SJCRH30 (cell line): ENCODE data around the gene SGPP1. TPM values are rescaled to one million over a fixed set of nuclear protein-coding genes. Genes with fewer than 3 reads are reported as not detected.
A peak's percentile ranks its signal among the peaks of the same experiment; 100 is the strongest.
"Not testable (repeated sequence)": the region's sequence is repeated elsewhere in the genome, so short reads cannot be mapped to it uniquely, and the experiment has no call there.

Experiments
- DNase-seq, 2 experiments: peaks; one replicate each; pipeline ENCODE4 v3.0.0-alpha.2; 2015 to 2020
- H3K27ac ChIP-seq: fragments of 250-450 bp; sonication (Bioruptor Pico); 2 replicates; pipeline ENCODE4 v1.5.1; 2020; ENCODE audit warnings: mild to moderate bottlenecking, moderate library complexity
- H3K27me3 ChIP-seq: fragments of 250-450 bp; sonication (Bioruptor Pico); 2 replicates; pipeline ENCODE4 v1.5.1; 2020; ENCODE audit warnings: mild to moderate bottlenecking, moderate library complexity
- H3K36me3 ChIP-seq: fragments of 250-450 bp; sonication (Bioruptor Pico); 2 replicates; pipeline ENCODE4 v1.5.1; 2020; ENCODE audit warnings: mild to moderate bottlenecking, moderate library complexity
- H3K4me1 ChIP-seq: fragments of 250-450 bp; sonication (Bioruptor Pico); 2 replicates; pipeline ENCODE4 v1.5.1; 2020; ENCODE audit warnings: mild to moderate bottlenecking, moderate library complexity
- H3K4me3 ChIP-seq: fragments of 250-450 bp; sonication (Bioruptor Pico); 2 replicates; pipeline ENCODE4 v1.5.1; 2020; ENCODE audit warnings: mild to moderate bottlenecking, moderate library complexity
- H3K9me3 ChIP-seq: fragments of 250-450 bp; sonication (Bioruptor Pico); replicated peaks from 2 replicates; pipeline ENCODE4 v1.5.1; 2020; ENCODE audit warnings: mild to moderate bottlenecking, moderate library complexity
- total RNA-seq: library from RNA; depleted of rRNA; stranded (reverse); fragments of >200 nt; shearing (Covaris generic); gene quantifications from 2 replicates; pipeline ENCODE4 v1.2.3, GENCODE V29; 2014; rRNA removed

SGPP1 gene
- total RNA-seq, 1 experiment from 2014 or later, result 22.5 TPM

DNA sequence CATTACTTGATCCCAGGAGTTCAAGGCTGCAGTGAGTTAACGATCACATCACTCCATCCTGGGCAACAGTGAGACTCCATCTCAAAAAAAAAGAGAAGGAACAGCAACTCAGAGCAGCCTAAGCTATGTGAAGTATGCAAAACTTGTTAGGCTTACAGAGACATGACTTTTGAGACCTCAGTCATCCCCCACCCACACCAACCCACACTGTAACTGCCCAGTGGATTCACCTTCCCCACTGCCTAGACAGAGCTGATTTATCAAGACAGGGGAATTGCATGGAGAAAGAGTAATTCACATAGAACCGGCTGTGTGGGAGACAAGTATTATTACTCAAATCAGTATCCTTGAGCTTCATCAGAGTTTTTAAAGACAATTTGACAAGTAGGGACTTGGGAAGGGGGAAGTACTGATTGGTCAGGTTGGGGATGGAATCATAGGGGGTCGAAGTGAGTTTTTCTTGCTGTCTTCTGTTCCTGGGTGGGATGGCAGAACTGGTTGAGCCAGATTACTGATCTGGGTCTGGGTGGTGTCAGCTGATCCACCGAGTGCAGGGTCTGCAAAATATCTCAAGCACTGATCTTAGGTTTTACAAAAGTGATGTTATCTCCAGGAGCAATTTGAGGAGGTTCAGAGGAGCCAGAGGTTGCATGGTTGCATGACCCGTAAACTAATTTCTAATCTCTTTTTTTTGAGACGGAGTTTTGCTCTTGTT lies 80.0 kb downstream of the SGPP1 start:
- Histone ChIP-seq H3K27ac (no peak overlapping the region), H3K36me3 (no peaks in the 10 kb centered on the region)
- DNase-seq, result no peak

DNA sequence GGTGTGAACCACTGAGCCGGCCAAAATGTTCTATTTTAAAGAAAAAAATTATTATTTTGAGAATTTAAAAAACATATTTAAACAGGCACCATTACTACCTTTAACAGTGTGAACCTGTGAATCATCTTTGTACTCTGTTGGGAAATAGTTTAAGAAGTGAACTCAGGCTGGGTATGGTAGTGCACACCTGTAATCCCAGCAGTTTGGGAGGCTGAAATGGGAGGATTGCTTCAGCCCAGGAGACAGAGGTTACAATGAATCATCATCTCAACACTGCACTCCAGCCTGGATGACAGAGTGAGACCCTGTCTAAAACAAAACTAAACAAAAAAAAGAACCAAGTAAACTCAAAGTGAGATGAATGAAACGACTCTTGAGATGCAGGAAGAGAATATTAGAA lies 83.1 kb downstream of the SGPP1 start:
- Histone ChIP-seq H3K27me3 (no peaks in the 10 kb centered on the region), H3K27ac (no peak overlapping the region), H3K36me3 (no peaks in the 10 kb centered on the region), H3K9me3 (no peaks in the 10 kb centered on the region), H3K4me1 (no peaks in the 10 kb centered on the region), H3K4me3 (no peak overlapping the region)
- no peak for DNase-seq

More for the DNA sequence above, 80.0 kb downstream of the SGPP1 start:
- H3K27me3 ChIP-seq, result no peaks in the 10 kb centered on the region
- no peaks in the 10 kb centered on the region for H3K4me1 ChIP-seq
- no peak overlapping the region for H3K4me3 ChIP-seq
- no peaks in the 10 kb centered on the region for H3K9me3 ChIP-seq

DNA sequence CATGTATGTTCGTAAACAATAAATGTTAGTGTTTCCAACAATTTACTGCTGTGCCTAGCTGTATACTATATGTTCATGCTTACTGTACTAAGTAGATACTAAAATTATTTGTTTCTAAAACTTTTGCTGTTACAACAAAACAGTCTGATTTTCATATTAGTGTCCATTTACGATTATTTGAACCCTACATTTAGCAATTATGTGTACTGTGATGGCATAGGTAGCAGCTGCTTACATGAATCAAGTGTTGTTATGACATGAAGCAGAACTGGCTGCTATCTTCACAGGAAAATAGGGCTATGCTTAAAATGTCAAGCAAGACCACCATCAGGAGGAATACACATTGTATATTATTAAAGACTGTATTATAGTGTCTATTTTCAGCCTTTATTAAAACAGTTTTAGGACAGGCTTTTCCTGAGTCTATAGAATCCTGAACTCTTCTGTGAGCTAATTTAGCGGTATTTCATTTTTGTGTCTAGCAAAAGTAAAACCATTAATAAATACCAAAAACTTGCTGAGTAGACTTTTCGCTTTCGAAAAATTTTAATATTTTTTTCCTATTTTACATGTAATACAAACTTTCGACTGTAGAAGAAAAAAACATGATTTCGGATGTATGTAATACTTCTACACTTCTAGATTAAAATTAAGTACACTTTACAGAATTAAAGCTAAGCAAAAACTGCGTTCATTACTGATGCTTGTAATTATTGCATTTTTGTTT lies 85.0 kb downstream of the SGPP1 start:
- H3K36me3 ChIP-seq, result no peaks in the 10 kb centered on the region
- no peaks in the 10 kb centered on the region for H3K4me1 ChIP-seq
- H3K4me3 ChIP-seq, result peak overlapping the region; percentile 77
- no peaks in the 10 kb centered on the region for H3K9me3 ChIP-seq
- peak in 1 of 2 experiments; percentile 45 for DNase-seq
- peak overlapping the region; percentile 90 for H3K27ac ChIP-seq
- no peaks in the 10 kb centered on the region for H3K27me3 ChIP-seq

GRCh38 chr14:63642229-63642611 lies 85.6 kb downstream of the SGPP1 start:
- DNase-seq, result peak; percentile 84 to 95
- no peaks in the 10 kb centered on the region for H3K9me3 ChIP-seq
- H3K27me3 ChIP-seq, result no peaks in the 10 kb centered on the region
- peak overlapping the region; percentile 77 for H3K4me3 ChIP-seq
- no peaks in the 10 kb centered on the region for H3K4me1 ChIP-seq
- H3K27ac ChIP-seq, result peak overlapping the region; percentile 90
- no peaks in the 10 kb centered on the region for H3K36me3 ChIP-seq

GRCh38 chr14:63641473-63642228 lies 86.2 kb downstream of the SGPP1 start, which contains the start of gene WDR89:
Gene WDR89 (minus strand): TSS chr14:63641871. CDS start chr14:63599942, 41,929 bp downstream.
- H3K4me3 ChIP-seq, result peak within 1 kb of the TSS; percentile 77
- peak; percentile 97 to 99 for DNase-seq

GRCh38 chr14:63638493-63638892 lies 89.4 kb downstream of the SGPP1 start:
- Histone ChIP-seq H3K27ac (no peak overlapping the region), H3K9me3 (peaks cover 8% of the 10 kb centered on the region), H3K27me3 (no peaks in the 10 kb centered on the region), H3K4me3 (no peak overlapping the region), H3K36me3 (no peaks in the 10 kb centered on the region), H3K4me1 (no peaks in the 10 kb centered on the region)
- DNase-seq, result no peak

More at GRCh38 chr14:63641473-63642228, 86.2 kb downstream of the SGPP1 start, which contains the start of gene WDR89:
- no peaks in the 10 kb centered on the region for H3K36me3 ChIP-seq
- H3K27ac ChIP-seq, result peak within 1 kb of the TSS; percentile 90
- no peaks in the 10 kb centered on the region for H3K4me1 ChIP-seq
- no peaks in the 10 kb centered on the region for H3K27me3 ChIP-seq
- no peaks in the 10 kb centered on the region; the same call in 1 of the 2 replicates for H3K9me3 ChIP-seq

GRCh38 chr14:63636094-63636635 lies 91.7 kb downstream of the SGPP1 start:
- not testable (repeated sequence) for H3K36me3 ChIP-seq, H3K4me3 ChIP-seq, H3K27ac ChIP-seq, DNase-seq, H3K9me3 ChIP-seq, H3K27me3 ChIP-seq, H3K4me1 ChIP-seq

Other genes starting within 250 kb of the SGPP1 start
- 26.0 and 28.5 TPM in 2 replicates for gene PPP2R5E, start 184.7 kb downstream of the SGPP1 start, total RNA-seq
- 14.1 and 15.7 TPM in 2 replicates for gene WDR89, start 86.2 kb downstream of the SGPP1 start, total RNA-seq
- gene SYNE2, start 124.9 kb upstream of the SGPP1 start, total RNA-seq, result 42.7 and 48.2 TPM in 2 replicates